HepG2 (cell line): ENCODE data around the gene TIMM44. TPM values are rescaled to one million over a fixed set of nuclear protein-coding genes. Genes with fewer than 3 reads are reported as not detected.
A peak's percentile ranks its signal among the peaks of the same experiment; 100 is the strongest.

ENCODE experiments used
- PAX8 ChIP-seq: sonication (generic); formaldehyde crosslinking; IDR thresholded peaks from 2 replicates; pipeline ENCODE4 v1.8.0; 2022; ENCODE audit warnings: mild to moderate bottlenecking, missing genetic modification reagents, borderline replicate concordance
- TBP ChIP-seq: sonication (generic); formaldehyde crosslinking; IDR thresholded peaks from 2 replicates; pipeline ENCODE4 v1.5.0; 2020; ENCODE audit warnings: missing genetic modification reagents
- ZBTB7B ChIP-seq: sonication (generic); formaldehyde crosslinking; IDR thresholded peaks from 2 replicates; pipeline ENCODE4 v1.4.0; 2020; ENCODE audit warnings: missing genetic modification reagents
- ZMYM4 ChIP-seq: sonication (generic); formaldehyde crosslinking; IDR thresholded peaks from 2 replicates; pipeline ENCODE4 v1.8.1; 2023; ENCODE audit warnings: mild to moderate bottlenecking, missing genetic modification reagents
- ZNF331 ChIP-seq: sonication (generic); formaldehyde crosslinking; IDR thresholded peaks from 2 replicates; pipeline ENCODE4 v1.4.0; 2020; ENCODE audit warnings: missing genetic modification reagents
- ZNF354B ChIP-seq: sonication (generic); formaldehyde crosslinking; IDR thresholded peaks from 2 replicates; pipeline ENCODE4 v1.8.0; 2022; ENCODE audit warnings: mild to moderate bottlenecking, missing genetic modification reagents
- polyA plus RNA-seq, 8 experiments: library from polyadenylated mRNA; depleted of rRNA in 3 of 8; stranded (reverse) in 7 of 8; unstranded in 1 of 8; fragments of >200 nt; fragmentation: Illumina TruSeq in 4 of 8; extraction: Trizol in 4 of 8; gene quantifications; 2 replicates each; pipeline versions ENCODE4 v1.2.1 to v1.2.3, GENCODE V29; 2011 to 2016; ENCODE audit warnings: low read depth in 4 of 8, missing spikeins in 1 of 8, mixed read lengths in 1 of 8; ENCODE audit not compliant: insufficient read depth in 1 of 8
- total RNA-seq, 5 experiments: library from RNA; depleted of rRNA; stranded (reverse); fragments of >200 nt; fragmentation: Illumina TruSeq; extraction: Trizol; gene quantifications; 2 replicates each; pipeline ENCODE4 v1.2.3, GENCODE V29; 2016; ENCODE audit warnings: low read depth in 1 of 5
- TF ChIP-seq, protein P1 (sequence below): IDR thresholded peaks from 2 replicates; pipeline ENCODE4 v1.6.1; 2016; ENCODE audit warnings: mild to moderate bottlenecking
- TF ChIP-seq, protein P2 (sequence below): sonication (generic); formaldehyde crosslinking; IDR thresholded peaks from 2 replicates; pipeline ENCODE4 v1.4.0; 2020; ENCODE audit warnings: mild to moderate bottlenecking, missing genetic modification reagents
- TF ChIP-seq, protein P3 (sequence below): sonication (generic); formaldehyde crosslinking; IDR thresholded peaks from 2 replicates; pipeline ENCODE4 v1.8.0; 2022; ENCODE audit warnings: missing genetic modification reagents, mild to moderate bottlenecking, borderline replicate concordance
- TF ChIP-seq, protein P4 (sequence below): sonication (generic); formaldehyde crosslinking; IDR thresholded peaks from 2 replicates; pipeline ENCODE4 v1.9.0; 2021; ENCODE audit warnings: missing genetic modification reagents, mild to moderate bottlenecking, borderline replicate concordance
- TF ChIP-seq, protein P5 (sequence below): sonication (generic); formaldehyde crosslinking; IDR thresholded peaks from 2 replicates; pipeline ENCODE4 v1.9.0; 2022; ENCODE audit warnings: low read depth, missing genetic modification reagents
- TF ChIP-seq, protein P6 (sequence below): conservative IDR thresholded peaks from 2 replicates; pipeline ENCODE4 v1.6.1; 2018; ENCODE audit warnings: missing genetic modification reagents

TIMM44 gene
- total and polyA plus RNA-seq, 2 of the 13 experiments (the other 11 are each of a cell fraction or from before 2014, with no cell fraction given), result 42.9 to 72.6 TPM

DNA sequence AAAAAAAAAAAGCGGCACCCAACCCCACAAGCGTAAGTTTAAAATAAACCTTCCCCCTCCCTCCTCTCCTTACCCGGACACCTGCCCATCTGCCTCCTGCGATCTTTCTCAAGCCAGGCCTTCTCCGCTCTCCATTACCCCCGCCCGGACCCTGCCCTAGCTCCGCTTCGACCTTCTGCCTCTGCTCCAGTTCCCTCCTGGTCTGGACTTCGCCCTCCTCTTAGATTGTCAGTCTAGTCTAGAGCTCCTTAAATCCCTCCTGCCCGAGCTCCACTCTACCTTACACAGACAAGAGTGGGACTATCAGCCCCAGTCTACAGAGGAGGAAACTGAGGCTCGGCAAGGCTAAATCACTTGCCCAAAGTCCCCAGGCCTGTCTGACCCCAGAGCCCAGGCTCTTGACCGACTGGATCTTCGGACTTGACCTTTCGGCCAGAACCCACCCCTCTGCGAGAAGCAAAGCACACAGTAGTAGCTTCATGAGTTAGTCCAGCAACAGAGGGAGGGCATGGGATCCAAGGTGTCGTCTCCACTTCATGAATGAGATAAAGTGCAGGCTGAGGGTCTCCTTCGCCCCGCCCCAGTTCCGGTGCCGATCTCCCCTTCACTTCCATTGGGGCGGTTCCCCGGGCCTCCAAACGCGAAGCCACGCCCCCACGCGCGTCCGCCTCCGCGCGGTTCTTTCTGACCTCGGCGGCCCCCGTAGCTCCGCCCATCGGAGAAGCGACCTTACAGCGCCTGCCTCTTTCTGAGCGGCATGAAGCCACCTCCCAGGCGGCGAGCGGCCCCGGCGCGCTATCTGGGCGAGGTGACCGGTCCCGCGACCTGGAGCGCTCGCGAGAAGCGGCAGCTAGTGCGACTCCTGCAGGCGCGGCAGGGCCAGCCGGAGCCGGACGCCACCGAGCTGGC, 23.6 kb downstream of the TIMM44 start, which contains the start of gene SNAPC2 (continued):
- TF ChIP-seq TBP (CRISPR knock-in tag) (no peak), ZNF331 (CRISPR knock-in tag) (no peak; the same call in none of the 2 replicates), ZMYM4 (CRISPR knock-in tag) (peak; percentile 62), ZNF354B (no peak), ZBTB7B (peak; percentile 95), PAX8 (no peak)
- TF ChIP-seq, protein P1, sequence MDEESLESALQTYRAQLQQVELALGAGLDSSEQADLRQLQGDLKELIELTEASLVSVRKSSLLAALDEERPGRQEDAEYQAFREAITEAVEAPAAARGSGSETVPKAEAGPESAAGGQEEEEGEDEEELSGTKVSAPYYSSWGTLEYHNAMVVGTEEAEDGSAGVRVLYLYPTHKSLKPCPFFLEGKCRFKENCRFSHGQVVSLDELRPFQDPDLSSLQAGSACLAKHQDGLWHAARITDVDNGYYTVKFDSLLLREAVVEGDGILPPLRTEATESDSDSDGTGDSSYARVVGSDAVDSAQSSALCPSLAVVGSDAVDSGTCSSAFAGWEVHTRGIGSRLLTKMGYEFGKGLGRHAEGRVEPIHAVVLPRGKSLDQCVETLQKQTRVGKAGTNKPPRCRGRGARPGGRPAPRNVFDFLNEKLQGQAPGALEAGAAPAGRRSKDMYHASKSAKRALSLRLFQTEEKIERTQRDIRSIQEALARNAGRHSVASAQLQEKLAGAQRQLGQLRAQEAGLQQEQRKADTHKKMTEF (CRISPR knock-in tag), result peak; percentile 92
- TF ChIP-seq, protein P2, sequence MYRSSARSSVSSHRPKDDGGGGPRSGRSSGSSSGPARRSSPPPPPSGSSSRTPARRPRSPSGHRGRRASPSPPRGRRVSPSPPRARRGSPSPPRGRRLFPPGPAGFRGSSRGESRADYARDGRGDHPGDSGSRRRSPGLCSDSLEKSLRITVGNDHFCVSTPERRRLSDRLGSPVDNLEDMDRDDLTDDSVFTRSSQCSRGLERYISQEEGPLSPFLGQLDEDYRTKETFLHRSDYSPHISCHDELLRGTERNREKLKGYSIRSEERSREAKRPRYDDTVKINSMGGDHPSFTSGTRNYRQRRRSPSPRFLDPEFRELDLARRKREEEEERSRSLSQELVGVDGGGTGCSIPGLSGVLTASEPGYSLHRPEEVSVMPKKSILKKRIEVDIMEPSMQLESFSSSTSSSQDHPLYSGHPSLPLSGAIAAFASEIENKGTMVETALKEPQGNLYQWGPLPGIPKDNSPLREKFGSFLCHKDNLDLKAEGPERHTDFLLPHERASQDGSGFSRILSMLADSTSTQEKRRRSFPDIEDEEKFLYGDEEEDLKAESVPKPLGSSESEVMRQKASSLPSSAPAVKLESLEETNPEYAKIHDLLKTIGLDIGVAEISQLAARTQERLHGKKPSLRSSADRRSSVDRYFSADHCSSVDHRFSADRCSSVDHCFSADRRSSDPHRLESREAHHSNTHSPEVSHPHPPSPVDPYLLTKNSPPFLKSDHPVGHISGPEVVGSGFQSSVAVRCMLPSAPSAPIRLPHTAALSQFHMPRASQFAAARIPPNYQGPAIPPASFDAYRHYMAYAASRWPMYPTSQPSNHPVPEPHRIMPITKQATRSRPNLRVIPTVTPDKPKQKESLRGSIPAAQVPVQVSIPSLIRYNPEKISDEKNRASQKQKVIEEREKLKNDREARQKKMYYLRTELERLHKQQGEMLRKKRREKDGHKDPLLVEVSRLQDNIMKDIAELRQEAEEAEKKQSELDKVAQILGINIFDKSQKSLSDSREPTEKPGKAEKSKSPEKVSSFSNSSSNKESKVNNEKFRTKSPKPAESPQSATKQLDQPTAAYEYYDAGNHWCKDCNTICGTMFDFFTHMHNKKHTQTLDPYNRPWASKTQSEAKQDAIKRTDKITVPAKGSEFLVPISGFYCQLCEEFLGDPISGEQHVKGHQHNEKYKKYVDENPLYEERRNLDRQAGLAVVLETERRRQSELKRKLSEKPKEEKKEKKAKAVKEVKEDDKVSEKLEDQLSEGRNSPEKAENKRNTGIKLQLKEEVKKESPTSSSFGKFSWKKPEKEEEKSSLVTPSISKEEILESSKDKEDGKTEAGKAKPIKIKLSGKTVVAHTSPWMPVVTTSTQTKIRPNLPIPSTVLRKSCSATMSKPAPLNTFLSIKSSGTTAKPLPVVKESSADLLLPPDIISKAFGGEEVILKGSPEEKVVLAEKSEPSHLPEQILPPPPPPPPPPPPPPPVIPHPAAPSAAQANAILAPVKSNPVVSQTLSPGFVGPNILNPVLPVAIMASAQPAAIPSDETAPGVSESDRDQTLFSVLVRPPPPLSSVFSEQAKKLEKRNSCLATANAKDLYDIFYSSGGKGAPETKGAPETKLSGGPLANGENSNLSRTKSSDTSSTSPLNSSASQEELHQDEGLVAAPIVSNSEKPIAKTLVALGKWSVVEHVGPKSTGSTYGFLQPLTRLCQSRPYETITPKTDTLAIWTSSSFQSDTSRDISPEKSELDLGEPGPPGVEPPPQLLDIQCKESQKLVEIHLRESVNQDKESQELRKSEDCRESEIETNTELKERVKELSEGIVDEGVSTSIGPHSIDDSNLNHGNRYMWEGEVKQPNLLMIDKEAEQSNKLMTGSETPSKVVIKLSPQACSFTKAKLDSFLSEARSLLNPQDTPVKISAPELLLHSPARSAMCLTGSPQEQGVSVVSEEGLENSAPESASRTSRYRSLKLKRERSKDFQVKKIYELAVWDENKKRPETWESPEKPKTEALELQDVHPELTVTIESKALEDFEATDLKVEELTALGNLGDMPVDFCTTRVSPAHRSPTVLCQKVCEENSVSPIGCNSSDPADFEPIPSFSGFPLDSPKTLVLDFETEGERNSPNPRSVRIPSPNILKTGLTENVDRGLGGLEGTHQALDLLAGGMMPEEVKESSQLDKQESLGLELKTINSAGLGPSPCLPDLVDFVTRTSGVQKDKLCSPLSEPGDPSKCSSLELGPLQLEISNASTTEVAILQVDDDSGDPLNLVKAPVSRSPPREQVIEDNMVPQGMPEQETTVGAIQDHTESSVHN (CRISPR knock-in tag), result 0 out of 2 replicates have a peak, but pooled peaks have one; percentile 40
- TF ChIP-seq, protein P3, sequence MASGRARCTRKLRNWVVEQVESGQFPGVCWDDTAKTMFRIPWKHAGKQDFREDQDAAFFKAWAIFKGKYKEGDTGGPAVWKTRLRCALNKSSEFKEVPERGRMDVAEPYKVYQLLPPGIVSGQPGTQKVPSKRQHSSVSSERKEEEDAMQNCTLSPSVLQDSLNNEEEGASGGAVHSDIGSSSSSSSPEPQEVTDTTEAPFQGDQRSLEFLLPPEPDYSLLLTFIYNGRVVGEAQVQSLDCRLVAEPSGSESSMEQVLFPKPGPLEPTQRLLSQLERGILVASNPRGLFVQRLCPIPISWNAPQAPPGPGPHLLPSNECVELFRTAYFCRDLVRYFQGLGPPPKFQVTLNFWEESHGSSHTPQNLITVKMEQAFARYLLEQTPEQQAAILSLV, result peak; percentile 78; the same call in 1 of the 2 replicates
- TF ChIP-seq, protein P4, sequence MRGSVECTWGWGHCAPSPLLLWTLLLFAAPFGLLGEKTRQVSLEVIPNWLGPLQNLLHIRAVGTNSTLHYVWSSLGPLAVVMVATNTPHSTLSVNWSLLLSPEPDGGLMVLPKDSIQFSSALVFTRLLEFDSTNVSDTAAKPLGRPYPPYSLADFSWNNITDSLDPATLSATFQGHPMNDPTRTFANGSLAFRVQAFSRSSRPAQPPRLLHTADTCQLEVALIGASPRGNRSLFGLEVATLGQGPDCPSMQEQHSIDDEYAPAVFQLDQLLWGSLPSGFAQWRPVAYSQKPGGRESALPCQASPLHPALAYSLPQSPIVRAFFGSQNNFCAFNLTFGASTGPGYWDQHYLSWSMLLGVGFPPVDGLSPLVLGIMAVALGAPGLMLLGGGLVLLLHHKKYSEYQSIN, result no peak
- TF ChIP-seq, protein P5, sequence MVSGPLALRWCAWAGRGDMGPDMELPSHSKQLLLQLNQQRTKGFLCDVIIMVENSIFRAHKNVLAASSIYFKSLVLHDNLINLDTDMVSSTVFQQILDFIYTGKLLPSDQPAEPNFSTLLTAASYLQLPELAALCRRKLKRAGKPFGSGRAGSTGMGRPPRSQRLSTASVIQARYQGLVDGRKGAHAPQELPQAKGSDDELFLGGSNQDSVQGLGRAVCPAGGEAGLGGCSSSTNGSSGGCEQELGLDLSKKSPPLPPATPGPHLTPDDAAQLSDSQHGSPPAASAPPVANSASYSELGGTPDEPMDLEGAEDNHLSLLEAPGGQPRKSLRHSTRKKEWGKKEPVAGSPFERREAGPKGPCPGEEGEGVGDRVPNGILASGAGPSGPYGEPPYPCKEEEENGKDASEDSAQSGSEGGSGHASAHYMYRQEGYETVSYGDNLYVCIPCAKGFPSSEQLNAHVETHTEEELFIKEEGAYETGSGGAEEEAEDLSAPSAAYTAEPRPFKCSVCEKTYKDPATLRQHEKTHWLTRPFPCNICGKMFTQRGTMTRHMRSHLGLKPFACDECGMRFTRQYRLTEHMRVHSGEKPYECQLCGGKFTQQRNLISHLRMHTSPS (CRISPR knock-in tag), result no peak
- TF ChIP-seq, protein P6, sequence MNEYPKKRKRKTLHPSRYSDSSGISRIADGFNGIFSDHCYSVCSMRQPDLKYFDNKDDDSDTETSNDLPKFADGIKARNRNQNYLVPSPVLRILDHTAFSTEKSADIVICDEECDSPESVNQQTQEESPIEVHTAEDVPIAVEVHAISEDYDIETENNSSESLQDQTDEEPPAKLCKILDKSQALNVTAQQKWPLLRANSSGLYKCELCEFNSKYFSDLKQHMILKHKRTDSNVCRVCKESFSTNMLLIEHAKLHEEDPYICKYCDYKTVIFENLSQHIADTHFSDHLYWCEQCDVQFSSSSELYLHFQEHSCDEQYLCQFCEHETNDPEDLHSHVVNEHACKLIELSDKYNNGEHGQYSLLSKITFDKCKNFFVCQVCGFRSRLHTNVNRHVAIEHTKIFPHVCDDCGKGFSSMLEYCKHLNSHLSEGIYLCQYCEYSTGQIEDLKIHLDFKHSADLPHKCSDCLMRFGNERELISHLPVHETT (CRISPR knock-in tag), result peak; percentile 88
